GM15510 (cell line): ENCODE results near the gene ACTL8.

Experiments
- POLR2A ChIP-seq: IDR thresholded peaks from 3 replicates; pipeline ENCODE4 v1.6.1; 2011; ENCODE audit warnings: borderline replicate concordance; ENCODE audit not compliant: insufficient read length; ENCODE audit errors: extremely low read depth

ACTL8 gene

DNA sequence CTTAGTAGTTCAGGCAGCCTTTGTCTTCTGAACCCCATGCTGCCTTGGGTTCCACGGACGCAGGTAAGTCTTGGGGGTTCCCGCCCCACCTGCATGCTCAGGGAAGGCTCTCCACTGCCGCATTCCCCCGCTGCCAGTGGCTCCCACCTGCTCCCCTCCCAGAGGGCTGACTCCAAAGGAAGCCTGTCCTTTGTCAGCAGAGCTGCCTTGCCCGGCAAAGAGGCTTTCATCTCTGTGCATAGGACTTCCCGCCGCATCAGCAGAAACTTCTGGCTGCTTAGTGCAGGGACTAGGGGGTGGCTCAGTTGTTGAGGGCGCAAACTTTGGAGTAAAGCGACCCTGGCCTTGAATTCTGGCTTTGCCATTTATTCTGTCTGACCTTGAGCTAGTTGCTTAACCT lies 25.2 kb upstream of the ACTL8 start:
- no peak for TF ChIP-seq POLR2A

DNA sequence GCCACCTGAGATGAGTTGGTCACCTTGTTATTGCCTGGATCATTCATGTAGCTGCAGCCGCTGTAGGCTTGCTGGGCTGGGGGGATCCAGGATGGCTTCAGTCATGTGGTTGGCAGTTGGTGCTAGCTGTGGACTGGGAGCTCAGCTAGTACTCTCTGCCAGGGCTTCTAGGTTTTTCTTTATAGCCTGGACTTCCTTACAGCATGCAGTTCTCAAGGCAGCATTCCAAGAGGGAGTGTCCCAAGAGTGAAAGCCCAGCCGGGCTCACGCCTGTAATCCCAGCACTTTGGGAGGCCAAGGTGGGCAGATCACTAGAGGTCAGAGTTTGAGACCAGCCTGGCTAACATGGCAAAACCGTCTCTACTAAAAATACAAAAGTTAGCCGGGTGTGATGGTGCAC lies 23.7 kb upstream of the ACTL8 start:
- no peak for TF ChIP-seq POLR2A

- TF ChIP-seq POLR2A, result no peak
These were observed 22.7 kb upstream of the ACTL8 start for GRCh38 chr1:17732475-17732874.

DNA sequence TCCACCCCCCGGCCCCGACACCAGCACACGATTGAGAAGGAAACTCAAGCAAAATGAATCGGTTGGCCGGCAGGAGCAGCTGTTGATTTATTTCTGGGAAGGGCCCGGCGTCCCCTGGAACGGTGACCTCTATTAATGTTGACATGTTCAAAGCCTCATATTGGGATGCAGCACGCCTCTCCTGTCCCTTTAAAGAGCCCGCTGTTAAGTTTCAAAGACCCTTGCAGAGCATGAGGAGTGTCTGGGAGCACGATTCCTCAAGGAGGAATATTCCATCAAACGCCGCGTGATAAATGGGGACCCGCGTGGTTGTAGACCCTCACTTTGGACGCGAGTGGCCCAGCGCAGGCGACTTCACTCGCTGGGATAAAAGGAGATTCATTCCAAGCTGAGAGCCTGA lies 21.5 kb upstream of the ACTL8 start:
- no peak for TF ChIP-seq POLR2A

- no peak for TF ChIP-seq POLR2A
These were observed 20.5 kb upstream of the ACTL8 start for GRCh38 chr1:17734609-17735008.

GRCh38 chr1:17735348-17735747 lies 19.8 kb upstream of the ACTL8 start:
- TF ChIP-seq POLR2A, result no peak

GRCh38 chr1:17735793-17736192 lies 19.3 kb upstream of the ACTL8 start:
- TF ChIP-seq POLR2A, result no peak

- TF ChIP-seq POLR2A, result no peak
These were observed 18.5 kb upstream of the ACTL8 start for GRCh38 chr1:17736625-17737024.

GRCh38 chr1:17739050-17739449 lies 16.1 kb upstream of the ACTL8 start:
- TF ChIP-seq POLR2A, result no peak

DNA sequence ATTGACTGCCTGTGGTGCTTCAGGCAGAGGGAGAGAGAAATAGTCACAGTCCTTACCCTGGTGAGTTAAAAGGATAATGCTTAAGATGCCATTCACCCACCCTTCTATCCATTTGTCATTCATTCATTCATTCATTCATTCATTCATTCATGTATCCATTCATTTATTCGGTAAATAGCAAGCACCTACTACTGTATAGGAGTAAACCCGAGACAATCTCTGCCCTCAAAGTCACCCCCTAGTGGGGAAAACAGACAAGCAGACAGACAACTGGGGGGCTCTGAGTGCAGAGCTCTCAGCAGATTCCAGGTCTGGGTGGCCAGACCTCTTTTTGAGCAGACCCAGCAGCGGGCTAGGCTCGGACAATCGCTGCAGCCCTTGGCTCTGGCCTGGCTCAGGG lies 14.1 kb upstream of the ACTL8 start:
- no peak for TF ChIP-seq POLR2A

- TF ChIP-seq POLR2A, result no peak
These were observed 12.6 kb upstream of the ACTL8 start for GRCh38 chr1:17742583-17742982.

- TF ChIP-seq POLR2A, result no peak
These were observed 12.0 kb upstream of the ACTL8 start for GRCh38 chr1:17743008-17743647.

- TF ChIP-seq POLR2A, result no peak
These were observed 11.2 kb upstream of the ACTL8 start for GRCh38 chr1:17743925-17744324.

GRCh38 chr1:17744666-17745478 lies 10.3 kb upstream of the ACTL8 start:
- TF ChIP-seq POLR2A, result no peak

GRCh38 chr1:17745479-17745955 lies 9.6 kb upstream of the ACTL8 start:
- TF ChIP-seq POLR2A, result no peak

DNA sequence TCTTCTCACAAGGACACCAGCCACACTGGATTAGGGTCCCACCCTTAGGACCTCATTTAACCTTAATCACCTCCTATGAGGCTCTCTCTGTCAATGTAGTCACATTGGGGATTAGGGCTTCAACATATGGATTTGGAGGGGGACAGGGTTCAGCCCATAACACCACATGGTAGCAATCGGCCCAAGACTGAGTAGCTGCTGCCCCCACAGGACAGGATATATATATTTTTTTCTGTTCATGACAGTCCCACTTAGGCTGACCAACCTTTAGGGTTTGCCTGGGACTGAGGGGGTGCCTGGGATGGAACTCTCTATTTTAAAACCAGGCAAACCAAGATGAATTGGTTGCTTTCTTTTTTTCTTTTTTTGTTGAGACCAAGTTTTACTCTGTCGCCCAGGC lies 8.2 kb upstream of the ACTL8 start:
- TF ChIP-seq POLR2A, result no peak
